Stimulated activated CD8-positive, alpha-beta memory T cell treated with anti-CD3 and anti-CD28 coated beads, Interleukin-2, amount 100 ng/mL, for 48 hours (primary cell): ENCODE data around the gene PPFIA1.
A peak's percentile ranks its signal among the peaks of the same experiment; 100 is the strongest.
"Not testable (repeated sequence)": the region's sequence is repeated elsewhere in the genome, so short reads cannot be mapped to it uniquely, and the experiment has no call there.

Experiments used
- DNase-seq, 2 donors: peaks; one replicate each; pipeline ENCODE4 v3.0.0-alpha.2; 2020; ENCODE audit warnings: low read depth in 2 of 2

The PPFIA1 gene

GRCh38 chr11:70251659-70252321 is 18.7 kb upstream of the PPFIA1 start:
- DNase-seq, result no peak

GRCh38 chr11:70252844-70253243 is 17.6 kb upstream of the PPFIA1 start:
- no peak for DNase-seq

- no peak for DNase-seq
These were observed 14.9 kb upstream of the PPFIA1 start for GRCh38 chr11:70255477-70256116.

GRCh38 chr11:70259077-70259476 is 11.4 kb upstream of the PPFIA1 start:
- DNase-seq, result not testable (repeated sequence)

GRCh38 chr11:70262951-70263350 is 7.5 kb upstream of the PPFIA1 start:
- no peak for DNase-seq

DNA sequence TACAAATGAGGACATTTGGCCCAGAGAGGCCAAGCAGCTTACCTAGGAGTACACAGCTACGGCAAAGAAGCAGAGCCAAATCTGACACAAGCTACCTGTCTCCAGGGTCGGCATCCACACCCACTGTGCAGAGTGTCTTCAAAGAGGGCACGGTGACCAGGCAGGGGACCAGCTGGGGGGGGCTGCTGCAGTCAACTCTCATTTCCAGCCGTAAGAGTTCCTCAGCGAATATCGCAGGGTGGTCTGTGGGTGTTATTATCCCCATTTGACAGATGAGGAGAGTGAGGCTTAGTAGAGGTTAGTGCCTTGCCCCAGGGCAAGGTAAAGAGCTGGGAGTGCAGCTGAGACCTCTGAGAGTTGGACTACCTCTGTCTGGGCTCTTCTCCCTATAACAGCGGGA is 7.1 kb upstream of the PPFIA1 start:
- DNase-seq, result no peak

- no peak for DNase-seq
These were observed 5.1 kb upstream of the PPFIA1 start for GRCh38 chr11:70265341-70265740.

DNA sequence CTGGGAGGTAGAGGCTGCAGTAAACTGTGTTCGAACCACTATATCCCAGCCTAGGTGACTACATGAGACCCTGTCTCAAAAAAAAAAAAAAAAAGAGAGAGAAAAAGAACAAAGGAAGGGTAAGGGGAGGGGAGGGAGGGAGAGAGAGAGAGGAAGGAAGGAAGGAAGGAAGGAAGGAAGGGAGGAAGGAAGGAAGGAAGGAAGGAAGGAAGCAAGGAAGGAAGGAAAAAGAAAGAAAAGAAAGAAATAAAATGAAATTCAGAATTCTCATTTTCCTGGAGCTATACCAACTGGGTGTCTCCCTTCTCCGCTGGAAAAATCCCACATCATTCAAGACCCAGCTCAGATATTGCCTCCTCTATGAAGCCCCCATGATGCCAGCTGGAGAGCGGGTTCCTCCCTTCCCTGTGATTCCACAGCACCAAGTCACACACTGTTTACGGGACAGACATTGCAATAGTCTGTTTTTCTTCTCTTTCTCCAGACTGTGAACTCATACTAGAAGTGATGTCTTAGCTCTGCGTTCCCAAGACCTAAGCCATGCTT is 3.0 kb upstream of the PPFIA1 start:
- no peak for DNase-seq

DNA sequence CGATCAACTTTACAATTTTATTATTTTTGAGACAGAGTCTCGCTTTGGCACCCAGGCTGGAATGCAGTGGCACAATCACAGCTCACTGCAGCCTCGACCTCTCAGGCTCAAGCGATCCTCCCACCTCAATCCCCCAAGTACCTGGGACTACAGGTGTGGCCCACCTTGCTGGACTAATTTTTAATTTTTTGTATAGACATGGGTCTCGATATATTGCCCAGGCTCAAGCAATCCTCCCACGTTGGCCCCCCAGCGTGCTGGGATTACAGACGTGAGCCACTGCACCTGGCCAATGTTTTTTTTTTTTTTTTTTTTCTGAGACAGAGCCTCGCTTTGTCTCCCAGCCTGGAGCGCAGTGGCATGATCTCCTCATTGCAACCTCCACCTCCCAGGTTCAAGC is 2.0 kb upstream of the PPFIA1 start:
- DNase-seq, result no peak

- peak; percentile 9 to 11 for DNase-seq
These were observed 573 bp downstream of the PPFIA1 start for GRCh38 chr11:70270877-70271648.

DNA sequence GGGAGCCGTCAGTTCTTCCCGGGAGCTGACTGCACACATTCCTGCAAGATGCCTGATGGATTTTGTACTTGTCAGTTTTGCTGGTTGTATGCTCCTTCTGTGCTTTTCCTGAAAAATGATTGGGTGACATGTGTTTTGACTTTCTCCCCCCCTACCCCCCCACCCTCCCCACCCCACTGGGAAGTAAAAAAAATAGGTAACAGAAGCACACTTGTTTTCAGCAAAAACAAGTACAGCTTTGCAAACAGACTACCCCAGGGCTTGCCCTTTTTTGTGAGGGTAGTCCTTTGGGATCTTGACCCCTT is 1.1 kb downstream of the PPFIA1 start:
- no peak for DNase-seq

DNA sequence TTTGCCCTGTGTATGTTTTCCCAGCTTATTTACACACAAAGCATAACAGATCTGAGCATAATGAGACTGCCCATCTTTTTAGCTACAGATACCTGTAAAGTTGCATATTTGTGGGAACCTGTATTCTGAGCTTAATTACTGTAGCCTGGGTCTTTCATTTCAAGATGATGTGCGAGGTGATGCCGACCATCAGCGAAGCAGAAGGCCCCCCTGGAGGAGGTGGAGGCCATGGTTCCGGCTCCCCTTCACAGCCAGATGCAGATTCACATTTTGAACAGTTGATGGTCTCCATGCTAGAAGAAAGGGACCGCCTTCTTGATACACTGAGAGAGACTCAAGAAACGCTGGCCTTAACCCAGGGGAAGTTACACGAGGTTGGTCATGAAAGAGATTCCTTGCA is 1.5 kb downstream of the PPFIA1 start:
- no peak for DNase-seq

DNA sequence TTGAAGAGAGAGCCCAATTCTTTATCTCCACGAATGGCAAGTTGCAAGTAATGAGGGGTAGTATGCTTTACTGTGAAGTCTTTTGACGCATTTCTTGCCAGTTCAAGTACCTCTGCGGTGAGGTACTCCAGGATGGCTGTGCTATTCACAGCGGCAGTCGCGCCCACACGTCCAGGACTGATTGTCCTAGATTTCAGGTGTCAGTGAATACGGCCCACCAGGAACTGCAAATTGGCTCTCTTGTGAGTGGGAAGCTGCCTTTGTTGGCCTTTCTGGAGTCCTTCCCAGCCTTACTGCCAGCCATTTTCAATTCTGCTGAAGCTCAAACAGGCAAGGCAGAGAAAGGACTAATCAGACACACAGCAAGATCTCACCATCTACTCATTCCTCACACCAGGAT is 8.5 kb downstream of the PPFIA1 start:
- DNase-seq, result no peak

DNA sequence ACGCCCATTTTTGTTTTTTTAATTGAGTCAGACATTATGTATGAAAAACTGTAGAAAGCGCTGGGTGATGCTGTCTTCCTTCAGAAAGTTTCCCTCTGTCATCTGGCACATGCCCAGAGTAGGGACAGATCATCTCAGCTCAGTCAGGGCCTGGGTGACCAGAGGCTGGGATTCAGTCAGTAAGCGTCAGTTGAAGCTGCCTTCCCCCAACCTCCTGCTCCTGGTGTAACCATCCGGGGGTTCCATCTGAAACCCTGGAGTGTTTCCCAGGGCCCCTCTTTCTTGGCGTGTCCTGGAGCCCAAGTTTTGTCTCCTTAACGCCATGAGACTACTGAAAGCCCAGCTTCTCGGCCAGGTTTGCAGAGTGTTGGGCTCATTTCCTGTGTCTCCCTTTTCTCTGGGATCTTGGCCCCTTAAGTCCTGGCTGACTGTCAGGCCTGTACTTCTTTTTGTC is 10.7 kb downstream of the PPFIA1 start:
- DNase-seq, result no peak

DNA sequence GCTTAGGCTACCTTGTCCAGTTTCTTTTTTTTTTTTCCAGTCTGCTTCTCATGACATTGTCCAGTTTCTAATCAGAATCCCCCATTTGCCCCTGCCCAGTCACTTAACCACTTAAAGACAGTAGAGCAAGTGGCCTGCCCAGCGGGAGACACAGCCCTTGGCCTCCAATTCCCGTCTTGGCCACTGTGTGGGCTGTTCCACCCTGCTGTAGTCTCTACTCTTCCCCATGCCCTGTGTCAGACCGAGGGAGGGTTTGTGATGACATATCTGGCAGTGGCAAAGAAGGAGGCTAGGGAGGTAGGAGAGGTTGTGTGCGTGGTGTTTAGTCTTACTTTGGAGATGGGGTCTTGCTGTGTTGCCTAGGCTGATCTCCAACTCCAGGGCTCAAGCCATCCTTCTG is 11.5 kb downstream of the PPFIA1 start:
- DNase-seq, result no peak

- no peak for DNase-seq
These were observed 18.2 kb downstream of the PPFIA1 start for GRCh38 chr11:70288721-70289120.

GRCh38 chr11:70289582-70289981 is 19.1 kb downstream of the PPFIA1 start:
- DNase-seq, result no peak

GRCh38 chr11:70290361-70291065 is 20.0 kb downstream of the PPFIA1 start:
- no peak for DNase-seq

GRCh38 chr11:70292166-70292565 is 21.7 kb downstream of the PPFIA1 start:
- no peak for DNase-seq

DNA sequence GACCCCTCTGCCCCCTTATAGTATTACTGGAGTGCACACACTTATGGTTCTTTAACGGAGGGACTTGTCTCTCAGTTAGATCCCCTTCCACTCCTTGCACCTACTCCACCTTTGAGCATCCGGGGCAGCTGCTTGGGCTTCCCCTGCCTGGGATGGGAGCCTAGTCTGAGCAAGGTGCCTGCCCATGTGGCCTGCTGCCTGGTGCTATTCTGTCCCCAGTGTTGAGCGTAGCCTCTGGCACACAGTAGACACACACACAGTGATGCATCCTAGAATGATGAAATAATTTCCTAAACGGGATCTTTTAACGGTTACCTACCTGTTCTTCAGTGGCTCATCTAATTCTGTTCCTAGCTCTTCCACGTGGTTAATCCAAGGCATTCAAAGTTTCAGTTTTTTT is 22.4 kb downstream of the PPFIA1 start:
- DNase-seq, result no peak

GRCh38 chr11:70295166-70295565 is 24.7 kb downstream of the PPFIA1 start:
- not testable (repeated sequence) for DNase-seq

DNA sequence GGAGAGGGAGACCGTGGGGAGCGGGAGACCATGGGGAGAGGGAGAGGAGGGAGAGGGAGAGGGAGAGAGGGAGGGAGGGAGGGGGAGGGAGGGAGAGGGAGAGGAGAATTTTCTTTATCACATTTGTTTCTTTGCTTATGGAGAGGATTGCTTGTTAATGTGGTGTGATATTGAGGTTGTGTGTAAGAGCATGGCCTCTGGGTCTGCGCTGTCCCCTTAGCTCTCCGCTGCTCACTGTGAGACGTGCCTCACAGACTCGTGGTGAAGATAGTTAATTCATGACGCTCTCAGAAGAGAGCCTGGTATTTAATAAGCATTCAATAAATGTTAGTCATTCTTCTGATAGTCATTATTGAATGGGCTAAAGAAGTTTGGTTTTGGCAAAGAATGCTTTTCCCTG is 26.2 kb downstream of the PPFIA1 start:
- no peak for DNase-seq
